Gastroesophageal sphincter (tissue), 3 donors: ENCODE data around the gene CA6.

Experiments used
- CTCF ChIP-seq, 4 experiments: fragments of 200-600 bp in 2 of 4; fragments of 450-650 bp in 2 of 4; sonication (generic) in 1 of 4; IDR thresholded peaks; one replicate each; pipeline ENCODE4 v1.5.1; 2017 to 2019; ENCODE audit warnings: antibody characterized with exemption in 4 of 4, mild to moderate bottlenecking in 2 of 4, moderate library complexity in 2 of 4
- EP300 ChIP-seq: sonication (generic); formaldehyde crosslinking; IDR thresholded peaks from one replicate; pipeline ENCODE4 v1.6.1; 2017; ENCODE audit warnings: antibody characterized with exemption, mild to moderate bottlenecking
- POLR2A ChIP-seq, 2 donors: fragments of 450-650 bp; IDR thresholded peaks; one replicate each; pipeline ENCODE4 v1.6.1; 2017; ENCODE audit warnings: antibody characterized with exemption in 2 of 2, mild to moderate bottlenecking in 2 of 2, moderate library complexity in 1 of 2
- POLR2AphosphoS5 ChIP-seq: sonication (generic); formaldehyde crosslinking; IDR thresholded peaks from one replicate; pipeline ENCODE4 v1.6.1; 2017; ENCODE audit warnings: antibody characterized with exemption

- TF ChIP-seq CTCF (IDR thresholded peaks at IDR 0.05) (no peak), EP300 (no peak), POLR2A (IDR thresholded peaks at IDR 0.05) (no peak), POLR2AphosphoS5 (no peak)
Measured at GRCh38 chr1:8984203-8984602, 38.5 kb downstream of the CA6 start.
